Measurements from ENCODE around the gene TMEM158.

DNA sequence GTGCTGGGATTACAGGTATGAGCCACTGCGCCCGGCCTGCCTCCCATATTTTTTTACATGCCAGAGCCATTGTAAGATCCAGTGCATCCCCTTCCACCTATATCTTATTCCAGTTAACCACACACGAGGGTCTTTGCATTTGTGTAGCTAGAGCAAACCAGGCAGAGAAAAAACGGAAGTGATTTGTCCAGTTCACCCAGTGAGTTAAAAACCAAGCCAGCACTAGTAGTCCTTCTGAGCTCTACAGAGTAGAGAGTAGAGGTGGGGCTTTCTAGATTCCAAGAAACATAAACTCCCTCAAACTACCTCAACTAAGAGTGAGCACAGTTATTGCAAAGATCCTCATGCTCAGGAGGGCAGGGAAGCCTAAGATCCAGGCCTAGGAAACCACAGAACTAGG, 34.7 kb downstream of the TMEM158 start:
- TF ChIP-seq, protein P1, sequence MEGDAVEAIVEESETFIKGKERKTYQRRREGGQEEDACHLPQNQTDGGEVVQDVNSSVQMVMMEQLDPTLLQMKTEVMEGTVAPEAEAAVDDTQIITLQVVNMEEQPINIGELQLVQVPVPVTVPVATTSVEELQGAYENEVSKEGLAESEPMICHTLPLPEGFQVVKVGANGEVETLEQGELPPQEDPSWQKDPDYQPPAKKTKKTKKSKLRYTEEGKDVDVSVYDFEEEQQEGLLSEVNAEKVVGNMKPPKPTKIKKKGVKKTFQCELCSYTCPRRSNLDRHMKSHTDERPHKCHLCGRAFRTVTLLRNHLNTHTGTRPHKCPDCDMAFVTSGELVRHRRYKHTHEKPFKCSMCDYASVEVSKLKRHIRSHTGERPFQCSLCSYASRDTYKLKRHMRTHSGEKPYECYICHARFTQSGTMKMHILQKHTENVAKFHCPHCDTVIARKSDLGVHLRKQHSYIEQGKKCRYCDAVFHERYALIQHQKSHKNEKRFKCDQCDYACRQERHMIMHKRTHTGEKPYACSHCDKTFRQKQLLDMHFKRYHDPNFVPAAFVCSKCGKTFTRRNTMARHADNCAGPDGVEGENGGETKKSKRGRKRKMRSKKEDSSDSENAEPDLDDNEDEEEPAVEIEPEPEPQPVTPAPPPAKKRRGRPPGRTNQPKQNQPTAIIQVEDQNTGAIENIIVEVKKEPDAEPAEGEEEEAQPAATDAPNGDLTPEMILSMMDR (IDR thresholded peaks at IDR 0.05; ENCODE audit: low read depth, low read length) = no peak
- TF ChIP-seq MYC (IDR thresholded peaks at IDR 0.05; ENCODE audit: low read depth, low read length) (no peak), POLR2A (IDR thresholded peaks at IDR 0.05; ENCODE audit: extremely low read depth, insufficient read length) (no peak)
